Fibroblast of skin of left quadriceps (primary cell): ENCODE data around the gene ERC2.

ENCODE experiments used
- DNase-seq, 2 experiments: peaks; one replicate each; pipeline ENCODE4 v3.0.0-alpha.2; 2013; ENCODE audit warnings: low read depth in 2 of 2

The ERC2 gene

DNA sequence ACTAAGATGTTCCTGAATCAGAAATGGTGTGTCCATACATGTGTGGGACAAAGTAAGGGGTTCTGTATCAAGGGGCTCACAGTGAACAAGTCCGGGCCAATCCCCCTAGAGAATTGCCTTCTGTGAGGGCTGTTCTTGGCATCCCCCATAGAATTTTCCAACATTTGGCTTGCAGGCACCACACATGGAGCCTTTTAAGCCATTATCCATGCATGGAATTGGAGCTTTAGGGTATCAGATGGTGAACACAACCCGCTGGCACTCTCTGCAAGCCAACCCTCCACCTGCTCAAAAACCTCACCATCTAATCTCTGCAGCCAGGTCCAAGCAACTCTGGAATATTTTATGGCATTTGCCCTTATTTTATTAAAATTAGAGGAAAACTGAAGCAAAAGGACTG, 278.7 kb downstream of the ERC2 start:
- no peak for DNase-seq

DNA sequence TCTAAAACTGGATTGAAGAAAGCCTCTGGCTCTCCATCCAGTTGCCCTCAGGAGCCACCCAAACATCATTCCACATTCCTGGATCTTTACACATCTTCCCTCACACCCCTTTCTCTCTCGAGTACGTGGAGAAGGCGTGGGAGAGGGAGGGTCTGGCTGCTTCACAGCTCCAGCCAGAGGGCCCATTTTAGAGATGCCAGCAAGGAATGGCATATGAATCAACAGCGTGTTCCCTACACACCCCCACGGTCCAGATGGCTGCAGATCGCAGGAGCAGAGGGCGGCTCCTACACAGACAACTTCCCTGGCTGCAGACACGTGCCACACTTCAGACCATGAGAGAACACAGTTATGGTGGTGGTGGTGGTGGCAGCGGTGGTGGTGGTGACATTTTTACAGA, 280.1 kb downstream of the ERC2 start:
- DNase-seq, result no peak

DNA sequence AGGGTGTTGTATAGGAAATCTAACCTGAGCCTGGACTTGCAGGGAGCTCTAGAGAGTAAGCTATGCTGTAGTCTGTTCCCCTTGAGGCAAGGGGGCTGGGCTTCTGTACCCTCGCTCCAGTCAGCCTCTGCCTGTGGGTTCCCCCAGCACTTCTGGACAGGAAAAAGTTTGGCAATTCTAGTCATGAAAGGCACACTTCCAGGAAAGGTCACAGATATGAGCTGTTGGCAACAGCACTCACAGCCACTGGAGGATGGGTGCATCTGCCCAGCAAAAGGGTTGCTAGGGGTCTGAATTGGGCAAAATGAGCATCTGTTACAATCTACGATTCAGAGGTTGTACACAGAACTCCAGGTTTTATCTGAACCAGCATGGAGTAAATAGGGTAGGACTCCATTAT, 281.2 kb downstream of the ERC2 start:
- DNase-seq, result no peak

DNA sequence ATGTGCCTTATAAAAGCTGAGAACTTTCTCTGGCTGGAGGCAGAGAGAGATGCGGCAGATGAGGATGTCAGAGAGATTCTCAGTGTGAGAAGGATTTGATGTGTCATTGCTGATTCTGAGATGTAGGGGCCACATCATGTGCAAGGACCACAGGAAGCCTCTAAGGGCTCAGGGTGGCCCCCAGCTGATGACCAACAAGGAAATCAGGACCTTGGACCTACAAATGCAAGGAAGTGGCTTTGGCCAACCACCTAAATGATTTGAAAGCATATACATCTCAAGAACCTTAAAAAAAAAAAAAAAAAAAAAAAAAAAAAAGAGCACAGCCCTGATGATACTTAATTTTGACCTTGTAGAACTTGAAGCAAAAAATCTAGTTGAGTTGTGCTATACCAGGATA, 282.4 kb downstream of the ERC2 start:
- no peak for DNase-seq

DNA sequence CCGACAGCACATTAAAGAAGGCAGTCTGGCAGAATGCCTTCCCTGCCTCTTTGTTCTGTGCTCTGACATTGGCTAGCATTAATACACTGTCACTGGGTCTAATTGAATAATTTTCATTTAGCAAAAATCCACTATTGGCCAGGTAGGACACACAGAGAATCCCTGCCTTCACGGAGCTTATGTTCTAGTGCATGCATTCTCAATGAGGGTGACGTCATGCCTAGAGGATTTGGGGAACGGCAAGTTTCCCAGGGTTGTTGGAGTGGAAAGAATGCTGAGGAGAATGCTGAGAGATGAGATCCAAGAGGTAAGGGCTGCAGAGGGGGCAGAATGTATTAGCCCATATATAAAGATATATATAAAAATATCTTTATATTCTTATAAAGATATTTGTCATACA, 284.7 kb downstream of the ERC2 start:
- DNase-seq, result no peak

DNA sequence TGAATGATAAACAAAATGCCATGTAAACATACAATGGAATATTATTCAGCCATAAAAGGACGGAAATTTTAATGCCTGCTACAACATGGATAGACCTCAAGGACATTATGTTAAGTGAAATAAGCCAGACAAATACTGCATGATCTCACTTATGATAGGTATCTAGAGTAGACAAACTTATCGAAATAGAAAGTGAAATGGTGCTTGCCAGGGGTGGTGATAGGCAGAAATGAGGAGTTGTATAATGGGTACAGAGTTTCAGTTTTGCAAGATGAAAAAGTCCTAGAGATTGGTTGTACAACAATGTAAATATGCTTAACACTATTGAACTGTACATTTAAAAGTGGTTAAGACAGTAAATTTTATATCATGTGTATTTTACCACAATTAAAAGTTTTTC, 287.8 kb downstream of the ERC2 start:
- no peak for DNase-seq

DNA sequence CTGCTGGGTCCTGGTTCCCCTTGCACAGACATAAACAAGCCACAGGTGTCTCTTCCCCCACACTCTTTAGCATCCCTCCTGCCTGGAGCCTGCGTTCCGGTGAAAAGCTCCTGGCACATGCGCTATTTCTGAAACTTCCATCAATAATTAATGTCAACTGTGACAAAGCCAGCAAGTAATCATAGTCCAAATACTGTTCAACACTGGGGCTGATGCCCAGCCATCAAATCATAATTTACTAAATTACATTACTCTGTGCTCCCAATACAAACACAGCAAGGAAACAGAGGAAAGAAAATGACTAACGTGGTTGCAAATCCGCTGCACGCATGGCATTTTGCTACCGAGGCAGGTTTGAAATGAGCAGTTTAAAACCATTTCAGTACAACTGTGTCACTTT, 294.7 kb downstream of the ERC2 start:
- no peak for DNase-seq

DNA sequence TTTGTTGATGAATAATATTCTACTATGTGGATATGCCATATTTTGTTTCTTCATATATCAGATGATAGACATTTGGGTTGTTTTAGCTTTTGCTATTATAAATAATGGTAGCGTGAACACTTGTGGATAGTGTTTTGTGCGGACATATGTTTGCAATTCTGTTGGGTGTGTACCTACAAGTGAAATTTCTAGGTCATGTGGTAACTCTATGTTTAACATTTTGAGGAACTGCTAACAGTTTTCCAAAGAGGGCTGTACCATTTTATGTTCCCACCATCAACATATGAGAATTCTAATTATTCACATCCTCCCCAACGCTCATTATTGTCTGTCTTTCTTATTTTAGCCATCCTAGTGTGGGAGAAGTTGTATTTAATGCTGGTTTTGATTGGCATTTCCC, 303.8 kb downstream of the ERC2 start:
- no peak for DNase-seq

DNA sequence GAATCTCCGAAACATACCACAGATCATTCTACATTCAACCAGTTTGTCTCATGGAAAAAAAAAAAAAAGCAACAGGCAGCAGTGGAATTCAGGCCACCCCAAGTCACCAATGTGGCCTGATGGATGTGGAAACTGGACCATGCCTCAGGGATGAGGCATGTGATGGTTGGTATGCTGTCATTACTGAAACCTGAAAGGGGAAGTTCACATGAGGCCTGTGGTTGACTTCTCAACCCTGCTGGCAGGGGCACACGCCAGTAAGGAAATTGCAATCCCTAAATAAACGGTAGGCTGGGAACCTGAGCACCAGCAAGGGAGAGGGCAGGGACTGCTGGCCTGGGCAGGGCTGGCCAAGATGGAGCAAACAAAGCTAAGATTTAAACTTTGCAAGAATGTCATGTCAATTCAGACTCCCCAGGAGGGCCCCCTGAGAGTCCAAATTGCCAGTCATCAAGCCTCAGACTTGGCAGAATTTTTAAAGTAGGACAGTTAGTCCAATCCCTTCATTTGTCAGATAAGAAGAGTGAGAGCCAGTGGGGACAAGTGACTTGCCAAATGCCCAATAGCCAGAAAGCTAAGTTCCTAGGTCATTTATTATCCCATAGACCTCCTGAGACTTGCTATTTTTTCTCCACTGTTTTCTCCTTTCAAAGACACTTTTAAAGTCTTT, 310.4 kb downstream of the ERC2 start:
- no peak for DNase-seq

DNA sequence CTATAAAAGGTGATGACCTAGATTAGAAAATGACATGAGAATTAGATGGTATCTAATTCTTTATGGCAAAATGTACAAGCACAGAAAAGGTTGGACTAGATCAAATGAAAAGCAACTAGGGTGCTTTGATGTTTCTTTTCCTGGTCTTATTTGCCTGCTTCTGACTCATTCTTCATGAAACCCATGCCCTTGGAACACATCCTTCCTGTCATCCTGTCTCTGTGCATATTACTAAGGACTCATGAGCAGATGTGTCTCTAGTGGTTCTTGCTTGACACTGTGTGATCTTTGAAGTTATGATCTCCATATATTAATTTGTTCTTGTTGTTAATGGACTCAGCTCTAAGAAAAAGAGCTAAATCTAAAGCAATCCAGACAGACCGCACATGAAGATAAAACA, 314.0 kb downstream of the ERC2 start:
- DNase-seq, result no peak

DNA sequence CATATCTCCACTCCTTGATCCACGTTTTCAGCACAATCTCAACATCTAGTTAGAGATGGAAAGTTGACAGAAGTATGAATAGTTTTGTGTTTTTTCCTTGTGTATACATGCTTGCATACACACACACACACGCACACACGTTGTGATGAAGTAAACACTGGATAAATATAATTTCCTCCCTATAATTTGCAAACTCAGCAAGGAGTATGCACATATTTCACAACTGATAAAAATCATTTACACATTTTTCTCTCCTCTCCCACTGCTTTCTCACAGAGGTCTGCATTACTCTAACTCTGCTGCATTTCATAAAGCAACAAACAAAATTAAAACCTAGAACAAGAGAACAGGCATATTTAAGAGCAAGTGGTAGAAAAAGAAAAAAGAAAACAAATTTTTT, 320.9 kb downstream of the ERC2 start:
- no peak for DNase-seq

DNA sequence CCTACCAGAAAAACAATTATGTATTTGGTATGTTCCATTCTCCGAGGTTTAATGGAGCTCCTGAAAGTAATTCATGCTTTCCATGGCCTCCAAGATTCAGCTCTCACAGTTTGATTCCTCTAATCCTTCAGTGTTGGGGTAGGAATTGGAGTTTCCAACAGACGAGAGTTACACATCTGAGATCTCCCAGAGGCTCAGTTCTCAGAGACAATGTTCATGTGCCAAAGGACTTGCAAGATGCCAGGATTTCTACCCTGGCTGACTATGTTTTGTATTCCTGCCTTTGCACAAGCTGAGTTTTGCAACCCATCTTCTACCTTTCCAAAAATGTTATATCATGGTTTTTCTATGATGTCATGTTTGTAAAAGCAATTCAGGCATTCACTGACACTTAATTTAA, 322.9 kb downstream of the ERC2 start:
- DNase-seq, result no peak

DNA sequence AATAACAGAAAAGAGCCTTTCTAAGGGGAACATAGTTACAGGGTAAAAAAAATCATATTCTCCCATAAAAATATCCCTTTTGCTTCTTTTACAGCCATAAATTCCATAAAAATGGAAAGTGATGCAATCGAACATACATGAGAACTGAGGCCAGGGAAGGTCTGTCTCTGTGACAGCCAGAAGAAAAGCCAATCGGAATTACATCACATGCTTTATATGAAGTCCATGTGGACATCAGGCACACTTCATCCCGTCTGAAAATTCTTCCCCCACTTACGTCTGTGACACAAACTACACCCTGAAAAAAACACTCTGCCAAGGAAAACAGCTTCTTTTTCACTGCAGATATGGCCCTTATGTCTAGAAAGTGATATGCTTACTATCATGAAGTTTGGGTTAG, 323.5 kb downstream of the ERC2 start:
- DNase-seq, result no peak

DNA sequence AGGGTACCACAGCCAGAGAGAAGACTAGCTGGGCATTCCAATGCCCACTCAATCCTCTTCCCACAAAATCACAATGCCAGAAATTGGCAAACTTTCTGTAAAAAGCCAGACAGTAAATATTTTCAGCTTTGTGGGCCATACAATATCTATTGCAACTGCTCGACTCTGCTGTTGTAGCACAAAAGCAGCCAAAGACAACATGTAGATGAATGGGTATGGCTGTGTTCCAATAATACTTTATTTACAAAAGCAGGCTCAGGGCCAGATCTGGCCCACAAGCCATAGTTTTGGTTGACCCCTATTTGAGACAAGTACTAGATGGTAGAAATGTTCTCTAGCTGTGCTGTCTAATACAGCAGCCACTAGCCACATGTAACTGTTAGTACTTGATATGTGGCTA, 330.9 kb downstream of the ERC2 start:
- no peak for DNase-seq

DNA sequence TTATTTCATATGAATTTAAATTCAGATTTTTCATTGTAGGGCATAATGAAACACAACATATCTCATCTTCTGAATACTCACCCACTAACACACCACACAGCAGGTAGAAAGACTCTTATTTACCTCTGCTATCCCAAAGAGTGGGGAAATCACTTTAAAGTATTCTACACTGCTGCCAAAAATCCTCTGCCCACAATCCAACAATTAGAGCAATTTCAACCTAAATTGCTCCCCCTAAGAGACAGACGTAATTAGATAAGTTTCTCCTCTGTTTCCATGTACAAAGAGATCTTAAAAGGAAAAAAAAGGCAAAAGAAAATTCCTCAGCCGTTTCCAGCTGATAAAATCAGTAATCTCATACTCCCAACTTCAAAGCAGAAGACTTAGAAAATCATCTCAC, 331.8 kb downstream of the ERC2 start:
- no peak for DNase-seq

DNA sequence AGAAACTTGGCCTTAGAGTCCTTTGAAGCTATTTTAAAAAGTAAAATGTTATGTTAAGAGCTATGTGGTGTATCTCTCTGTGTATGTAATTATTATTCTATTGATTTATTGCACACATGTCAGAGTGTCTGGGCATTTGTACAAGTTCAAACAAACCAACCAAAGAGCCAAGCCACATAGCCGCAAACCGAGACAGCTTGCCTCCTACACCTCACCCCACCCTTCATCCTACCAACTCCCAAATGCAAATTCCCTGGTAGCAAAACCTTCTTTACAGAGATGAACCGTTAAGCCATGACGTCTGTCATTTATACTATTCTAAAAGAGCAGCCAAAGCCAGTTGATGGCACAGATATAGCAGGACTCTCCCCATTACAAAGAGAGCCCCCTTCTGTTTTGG, 332.3 kb downstream of the ERC2 start:
- DNase-seq, result no peak

DNA sequence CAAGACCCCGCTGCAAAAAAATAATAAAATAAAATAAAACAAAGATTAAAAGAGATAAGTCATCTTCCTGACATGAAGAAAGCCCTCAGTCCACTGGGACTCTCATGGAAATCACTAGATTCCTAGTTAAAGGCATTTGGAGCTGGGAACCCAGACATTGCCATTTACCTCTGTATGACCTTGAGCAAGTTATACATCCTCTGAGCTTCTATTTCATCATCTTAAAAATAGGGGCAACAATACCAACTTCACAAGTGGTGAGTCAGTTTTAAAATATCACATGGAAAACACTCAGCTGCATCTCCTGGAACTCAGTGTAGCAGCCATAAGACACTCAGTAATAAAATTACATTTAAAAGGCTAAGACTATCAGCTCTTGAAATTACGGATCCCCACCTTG, 334.8 kb downstream of the ERC2 start:
- DNase-seq, result peak; percentile 59 to 63

DNA sequence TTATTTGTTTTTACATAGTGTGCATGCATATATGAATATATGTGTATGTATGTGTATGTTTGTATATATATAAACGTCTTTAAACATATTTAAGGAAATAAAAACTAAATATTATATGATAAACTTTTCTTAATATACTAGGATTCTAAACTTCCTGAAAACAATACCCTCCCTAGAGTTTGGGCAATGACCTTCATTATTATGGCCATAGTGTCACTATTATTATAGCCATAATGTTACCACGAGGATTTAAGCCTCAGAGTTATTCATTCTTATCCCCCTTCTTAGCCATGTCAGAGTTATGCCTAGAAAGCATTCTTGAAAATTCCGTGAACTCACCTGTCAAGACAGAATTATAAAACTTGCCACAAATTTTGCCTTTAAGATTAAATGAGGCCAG, 335.5 kb downstream of the ERC2 start:
- no peak for DNase-seq

DNA sequence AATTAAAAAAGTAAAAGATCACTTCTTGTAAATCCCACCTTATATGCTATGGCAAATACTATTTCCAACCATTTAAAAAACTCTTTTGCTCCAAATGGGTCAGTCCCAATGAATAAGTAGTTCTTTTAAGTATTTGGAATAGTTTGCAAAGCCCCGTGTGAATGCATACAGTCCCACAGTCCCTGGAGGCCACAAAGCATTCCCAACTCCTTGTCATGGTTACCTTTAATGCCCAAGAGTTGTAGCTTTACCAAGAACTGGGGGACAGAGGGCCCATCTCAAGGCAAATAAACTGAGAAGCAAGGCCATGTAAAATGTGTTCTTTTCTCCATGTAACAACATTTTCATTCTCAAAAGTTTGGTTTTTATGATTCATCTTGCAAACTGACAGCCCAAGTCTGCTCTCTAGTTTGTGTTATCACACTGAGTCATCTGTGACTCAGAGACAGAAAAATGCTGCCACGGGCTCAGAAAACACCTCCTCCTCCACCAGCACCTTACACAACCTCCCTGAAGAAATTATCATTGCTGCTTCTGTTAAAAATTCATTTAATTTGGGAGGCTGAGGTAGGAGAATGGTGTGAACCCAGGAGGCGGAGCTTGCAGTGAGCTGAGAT, 336.2 kb downstream of the ERC2 start:
- peak; percentile 88 to 89 for DNase-seq

DNA sequence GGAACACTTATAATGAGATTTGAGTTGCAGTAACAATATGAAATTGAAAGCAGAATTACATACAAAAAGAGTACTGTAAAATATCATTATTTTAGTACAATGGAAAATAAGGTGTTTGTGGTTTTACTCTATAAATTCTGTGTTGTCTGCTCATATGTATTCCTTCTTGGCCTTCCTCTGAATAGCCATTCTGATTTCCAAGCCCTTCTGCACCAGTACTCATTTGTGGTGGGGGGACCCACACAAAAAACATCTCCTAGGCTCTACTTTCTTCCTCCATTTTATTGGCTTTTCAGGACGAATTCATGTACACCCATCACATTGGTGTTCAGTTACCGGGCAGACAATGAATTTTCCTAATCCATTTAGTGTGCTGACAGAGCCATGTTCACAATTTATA, 338.2 kb downstream of the ERC2 start:
- no peak for DNase-seq

DNA sequence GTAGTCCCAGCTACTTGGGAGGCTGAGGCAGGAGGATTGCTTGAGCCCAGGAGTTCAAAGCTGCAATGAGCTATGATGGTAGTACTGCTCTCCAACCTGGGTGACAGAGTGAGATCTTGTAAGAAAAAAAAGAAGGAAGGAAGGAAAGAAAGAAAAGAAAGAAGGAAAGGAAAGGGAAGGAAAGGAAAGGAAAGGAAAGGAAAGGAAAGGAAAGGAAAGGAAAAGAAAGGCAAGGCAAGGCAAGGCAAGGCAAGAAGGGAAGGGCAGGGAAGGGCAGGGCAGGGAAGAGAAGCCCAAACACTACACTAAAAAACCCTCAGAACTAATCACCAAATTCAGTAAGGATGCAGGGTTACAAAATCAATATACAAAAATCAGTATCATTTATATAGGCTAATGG, 341.6 kb downstream of the ERC2 start:
- no peak for DNase-seq

DNA sequence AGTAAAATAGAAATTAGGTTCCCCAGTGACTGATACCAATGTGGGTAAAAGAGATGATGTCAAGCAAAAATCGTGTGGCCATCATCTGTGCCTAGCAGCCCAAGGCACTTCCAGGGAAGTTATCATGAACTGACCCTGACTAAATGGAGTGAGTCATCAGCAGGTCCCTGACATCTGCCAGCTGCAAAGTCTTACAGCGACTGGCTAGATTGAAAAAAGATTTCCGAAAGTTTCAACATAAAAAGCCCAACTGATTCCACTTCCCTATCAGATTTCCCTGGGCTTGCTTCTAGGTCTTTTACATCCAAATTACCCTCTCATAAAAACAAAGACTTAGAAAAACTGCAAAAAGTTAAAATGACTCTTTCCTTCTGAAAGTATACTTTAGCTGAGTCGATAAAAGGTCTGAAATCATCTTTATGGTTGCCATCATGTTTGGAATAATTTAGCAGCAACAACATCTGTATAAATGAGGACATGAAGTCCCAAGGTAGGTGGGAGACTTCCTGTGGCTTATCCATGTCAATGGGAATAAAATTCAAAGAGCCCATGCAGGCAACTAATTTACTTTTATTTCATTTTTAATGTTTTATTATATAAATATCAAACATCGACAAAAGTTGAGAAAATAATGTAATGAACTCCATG, 342.8 kb downstream of the ERC2 start:
- no peak for DNase-seq

DNA sequence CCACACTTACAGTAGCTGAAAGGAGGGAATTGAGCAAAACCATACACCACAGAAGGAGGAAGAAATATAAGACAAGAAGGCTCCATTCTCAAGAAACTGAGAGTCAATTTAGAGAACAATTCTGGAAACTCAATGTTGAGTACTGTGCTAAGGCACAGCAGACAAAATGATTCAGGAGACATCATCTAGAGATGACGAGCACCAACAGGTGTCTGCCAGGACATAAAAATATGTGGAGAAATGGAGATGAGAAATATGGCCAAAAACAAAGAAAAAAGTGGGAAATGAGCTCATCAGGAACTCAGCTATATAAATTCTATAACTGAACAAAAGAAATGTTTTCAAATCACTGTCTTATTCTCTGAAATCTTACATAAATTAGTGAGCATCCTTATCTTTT, 343.7 kb downstream of the ERC2 start:
- DNase-seq, result no peak

DNA sequence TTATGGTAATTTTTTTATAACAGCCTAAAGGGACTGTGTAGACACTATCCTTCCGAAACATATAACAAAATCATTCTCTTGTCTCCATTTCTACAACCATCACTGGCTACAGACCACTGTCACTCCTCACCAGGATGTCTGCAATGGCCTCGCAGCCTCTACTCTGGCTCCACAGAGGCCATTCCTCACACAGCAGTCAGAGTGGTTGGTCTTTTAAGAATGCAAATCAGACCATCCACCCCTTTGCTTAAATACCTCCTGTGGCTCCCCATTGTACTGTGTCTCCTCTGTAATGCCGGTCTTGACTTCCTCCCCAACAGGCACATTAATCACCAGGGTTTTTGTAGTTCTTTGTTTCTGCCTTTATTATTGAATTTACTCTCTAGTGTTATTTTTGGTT, 344.8 kb downstream of the ERC2 start:
- no peak for DNase-seq
